ENCODE measurements around the gene TEX14. TPM values are rescaled to one million over a fixed set of nuclear protein-coding genes. Genes with fewer than 3 reads are reported as not detected.
A peak's percentile ranks its signal among the peaks of the same experiment; 100 is the strongest.

The TEX14 gene
- total RNA-seq, 1 donor from 2014 or later = 0.76 TPM

DNA sequence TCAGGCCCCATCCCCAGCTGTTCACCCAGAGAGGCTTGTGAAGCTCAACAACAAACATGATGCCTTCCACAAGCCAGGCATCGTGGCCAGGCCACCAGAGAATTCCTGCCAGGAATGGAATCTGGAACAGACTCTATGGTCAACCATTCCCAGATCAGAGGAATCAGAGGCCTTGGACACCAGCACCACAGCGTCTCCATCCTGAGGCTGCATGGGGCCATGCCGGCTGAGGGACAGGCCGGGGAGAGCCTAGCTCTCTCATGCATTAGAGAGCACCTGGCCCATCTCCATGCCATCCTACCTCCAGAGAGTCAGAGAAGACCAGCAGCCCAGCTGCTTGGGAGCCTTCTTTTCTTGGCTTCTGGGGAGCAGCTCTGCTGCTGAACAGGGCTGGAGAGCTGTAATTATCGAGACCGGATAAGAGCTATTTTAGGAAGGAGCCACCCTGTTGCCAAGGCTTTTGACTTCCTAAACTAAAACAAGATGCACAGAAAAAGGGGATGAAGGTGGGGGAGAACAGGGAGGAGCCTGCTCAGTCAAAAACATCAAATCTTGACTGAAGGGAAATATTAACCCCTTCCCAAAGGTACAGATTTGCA is 152.9 kb downstream of the TEX14 start:
- ATAC-seq (no peak), DNase-seq (ENCODE audit: low spot score) (no peak)
- intact Hi-C loops (cut with DNase I) = loop anchor here (5.0 kb wide), 1 partner anchor 43 kb away; no protein-coding TSS in a partner anchor

DNA sequence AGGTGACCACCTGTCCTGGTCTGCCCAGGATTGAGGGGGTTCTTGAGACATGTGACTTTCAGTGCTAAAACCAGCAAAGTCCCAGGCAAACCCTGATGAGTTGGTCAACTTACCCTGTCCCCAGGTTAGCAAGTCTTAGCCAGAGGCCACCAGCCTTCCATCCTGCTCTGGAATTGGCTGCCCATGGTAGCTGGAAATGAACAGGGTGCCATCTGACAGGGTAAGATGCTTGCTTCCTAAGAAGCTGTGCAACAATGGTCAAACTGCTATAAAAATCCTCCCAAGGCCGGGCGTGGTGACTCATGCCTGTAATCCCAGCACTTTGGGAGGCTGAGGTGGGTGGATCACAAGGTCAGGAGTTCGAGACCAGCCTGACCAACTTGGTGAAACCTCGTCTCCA is 154.6 kb downstream of the TEX14 start:
- intact Hi-C loops (cut with DNase I) = loop anchor here (5.0 kb wide), 1 partner anchor 45 kb away; no protein-coding TSS in a partner anchor
- ATAC-seq (no peak), DNase-seq (ENCODE audit: low spot score) (no peak)

DNA sequence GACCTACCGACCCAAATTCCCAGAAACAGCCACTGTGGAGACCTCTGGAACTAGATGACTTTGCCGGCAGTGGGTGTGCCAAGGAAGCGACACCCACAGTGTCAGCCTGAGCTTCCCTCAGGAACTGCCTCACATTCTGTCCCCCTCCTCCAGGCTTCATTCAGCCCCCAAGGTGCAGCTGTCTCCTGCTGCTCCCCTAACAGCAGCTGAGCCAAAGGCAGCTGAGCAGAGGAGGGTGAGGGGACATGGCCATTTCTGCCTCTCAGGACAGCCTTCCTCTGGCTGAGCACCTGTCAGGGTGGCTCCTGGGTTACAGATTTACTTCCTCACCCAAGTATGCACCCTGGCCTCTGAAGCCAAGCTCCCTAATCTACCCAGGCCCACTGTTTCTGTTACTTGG is 155.3 kb downstream of the TEX14 start:
- intact Hi-C loops (cut with DNase I) = loop anchor here (5.0 kb wide), 1 partner anchor 46 kb away; no protein-coding TSS in a partner anchor
- DNase-seq (ENCODE audit: low spot score) (no peak), ATAC-seq (no peak)

DNA sequence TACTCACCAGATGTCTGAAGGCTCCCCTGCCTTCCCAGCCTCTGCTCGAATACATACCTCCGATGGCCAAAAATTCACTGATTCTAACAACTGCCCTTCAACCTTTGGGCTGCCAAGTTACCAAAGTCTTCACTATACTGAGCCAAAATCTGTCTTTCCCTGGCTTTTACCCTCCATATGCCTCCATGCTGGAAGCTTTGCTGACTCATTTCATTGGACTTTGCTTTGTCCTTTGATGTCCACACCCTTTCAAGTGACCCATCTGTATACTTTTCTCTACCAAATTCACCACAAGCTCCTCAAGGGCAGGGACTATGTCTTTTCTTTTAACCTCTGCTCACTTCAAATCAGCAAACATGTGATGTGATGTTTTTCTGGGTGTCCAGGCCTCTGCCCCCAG is 156.4 kb downstream of the TEX14 start:
- DNase-seq (ENCODE audit: low spot score) = no peak
- intact Hi-C loops (cut with DNase I) = loop anchor here (5.0 kb wide), 1 partner anchor 47 kb away; no protein-coding TSS in a partner anchor
- ATAC-seq = no peak

DNA sequence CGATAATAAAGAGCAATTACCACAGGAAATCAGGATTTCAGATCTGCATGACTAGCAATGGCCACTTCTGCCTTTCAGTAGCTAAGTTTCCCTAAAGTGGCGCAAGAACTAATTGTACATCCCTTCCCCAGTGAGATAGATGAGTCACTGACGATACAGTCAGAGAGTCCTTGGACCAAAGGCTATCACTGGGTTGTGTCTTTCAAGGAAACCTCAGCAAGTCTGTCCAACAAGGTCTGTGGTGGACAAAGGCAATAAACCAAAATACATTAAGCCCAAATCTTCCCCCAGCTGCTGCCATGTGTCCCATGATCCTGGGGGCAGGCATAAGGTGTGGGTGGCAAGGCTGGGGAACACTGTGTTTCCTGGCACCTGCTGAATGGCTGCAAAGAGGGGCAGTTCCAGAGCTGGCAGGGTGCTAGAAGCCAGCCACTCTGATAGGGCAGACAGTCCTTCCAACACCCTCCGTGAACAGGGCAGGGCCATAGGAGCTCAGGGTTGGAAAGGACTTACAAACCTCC is 156.9 kb downstream of the TEX14 start:
- intact Hi-C loops (cut with DNase I) = loop anchor here (5.0 kb wide), 1 partner anchor 47 kb away; no protein-coding TSS in a partner anchor
- no peak for ATAC-seq

DNA sequence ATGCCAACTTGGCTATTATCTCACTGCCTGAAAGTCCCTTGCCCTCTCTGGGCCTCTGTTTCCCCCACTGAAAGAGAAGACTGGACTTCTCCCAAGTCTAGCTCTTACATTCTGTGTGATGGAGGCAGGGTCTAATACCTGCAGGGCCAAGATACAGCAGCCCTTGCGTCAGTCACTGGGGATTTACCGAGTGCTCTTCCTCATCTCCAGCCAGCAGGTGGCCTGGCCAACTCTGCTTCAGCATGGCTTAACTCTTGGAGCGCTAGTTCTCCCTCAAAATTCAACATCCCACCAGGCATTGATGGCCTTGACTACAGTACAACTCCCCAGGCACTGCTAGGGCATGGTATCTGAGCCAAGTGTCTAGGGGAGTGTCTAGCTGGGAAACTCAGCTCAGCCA is 157.5 kb downstream of the TEX14 start:
- ATAC-seq (no peak), DNase-seq (ENCODE audit: low spot score) (no peak)
- intact Hi-C loops (cut with DNase I) = no loop called here

More for the DNA sequence above, 156.9 kb downstream of the TEX14 start:
- no peak for DNase-seq (ENCODE audit: low spot score)

DNA sequence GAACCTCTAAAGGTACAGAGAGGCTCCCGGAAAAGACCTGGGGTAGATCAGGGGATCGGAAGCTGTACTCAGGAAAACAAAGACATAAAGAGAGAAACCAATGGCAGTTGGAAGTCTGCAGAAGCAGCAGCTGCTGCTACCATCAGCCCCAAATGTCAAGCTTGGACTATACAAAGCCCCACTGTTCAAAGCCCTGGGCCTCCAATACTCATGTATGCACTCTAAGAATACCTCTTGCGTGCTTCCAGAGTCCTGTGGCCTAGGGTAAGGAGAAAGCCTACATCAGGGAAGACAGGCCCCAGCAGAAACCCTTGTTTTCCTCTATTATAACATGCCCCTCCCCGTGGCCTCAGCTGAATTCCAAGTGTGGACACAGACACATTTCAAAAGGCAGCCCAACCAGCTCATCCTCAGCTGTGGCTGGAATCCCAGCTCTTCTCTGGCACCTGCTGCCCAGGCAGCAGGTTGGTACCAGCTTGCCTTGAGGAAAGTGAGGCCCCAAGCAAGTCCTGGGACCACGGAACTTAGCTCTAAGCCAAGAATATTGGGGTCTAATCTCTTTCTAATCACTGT is 158.1 kb downstream of the TEX14 start:
- ATAC-seq (no peak), DNase-seq (ENCODE audit: low spot score) (no peak)
- intact Hi-C loops (cut with DNase I) = no loop called here

DNA sequence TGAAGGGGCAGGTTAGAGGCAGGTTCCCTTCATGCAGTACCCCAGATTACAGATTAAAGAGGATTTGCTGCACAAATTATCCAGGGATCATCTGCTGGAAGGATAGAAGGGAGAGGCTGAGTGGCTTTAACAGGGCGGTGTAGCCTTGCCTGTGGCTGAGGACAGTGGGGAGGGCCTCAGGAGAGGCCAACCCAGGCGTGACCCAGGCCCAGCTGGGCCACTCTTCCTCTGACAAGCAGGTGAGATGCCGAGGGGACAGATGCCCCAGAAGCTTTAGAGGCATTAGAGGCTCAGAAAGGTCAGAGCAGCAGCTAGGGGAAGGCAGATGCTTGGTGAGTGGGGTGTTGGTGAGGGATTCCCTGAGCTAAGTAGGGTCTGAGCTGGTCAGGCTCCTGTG is 159.3 kb downstream of the TEX14 start:
- intact Hi-C loops (cut with DNase I) = no loop called here
- ATAC-seq (no peak), DNase-seq (ENCODE audit: low spot score) (no peak)

DNA sequence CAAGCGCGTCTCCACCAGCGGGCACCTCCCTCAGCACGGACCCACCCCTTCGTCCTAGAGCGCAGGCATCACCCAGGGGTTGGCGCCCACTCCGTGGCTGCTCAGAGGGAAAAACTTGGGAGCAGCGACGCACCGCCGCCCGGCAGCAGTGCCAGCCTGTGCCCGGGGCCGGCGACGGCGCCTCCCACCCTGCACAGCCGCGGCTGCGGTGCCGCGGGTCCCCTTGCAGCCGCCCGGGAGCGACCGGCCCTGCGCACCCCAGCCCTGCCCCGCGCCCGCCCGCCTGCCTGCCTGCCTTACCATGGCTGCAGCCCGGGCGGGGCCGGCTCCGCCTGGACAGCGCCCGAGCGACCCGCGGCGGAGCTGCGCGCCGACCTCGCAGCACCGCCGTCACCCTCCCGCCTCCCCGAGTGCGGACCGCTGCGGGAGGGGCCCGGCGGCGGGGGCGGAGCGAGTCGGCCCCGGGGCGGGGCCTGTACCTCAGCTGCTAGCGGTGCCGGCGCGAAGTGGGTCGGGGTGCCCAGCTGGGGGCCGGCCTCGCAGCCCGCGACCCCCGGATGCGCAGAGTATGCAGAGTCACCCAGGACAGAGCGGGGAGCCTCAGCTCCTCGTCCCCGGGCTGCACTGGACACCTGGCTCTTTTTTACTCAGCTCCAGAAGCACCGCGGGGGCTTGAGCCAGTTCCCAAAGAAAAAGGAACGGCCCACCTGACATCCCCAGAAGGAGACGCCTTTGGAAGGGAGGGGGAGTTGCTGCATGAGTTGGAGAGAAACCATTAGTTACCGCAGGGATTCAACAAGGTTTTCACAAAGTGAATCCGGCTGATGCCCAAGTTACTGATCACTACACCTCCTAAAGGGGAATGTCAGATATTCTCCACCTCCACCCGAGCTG is 159.9 kb downstream of the TEX14 start:
- DNase-seq (ENCODE audit: low spot score) = peak; percentile 71
- intact Hi-C loops (cut with DNase I) = no loop called here
- peak; percentile 78 for ATAC-seq

DNA sequence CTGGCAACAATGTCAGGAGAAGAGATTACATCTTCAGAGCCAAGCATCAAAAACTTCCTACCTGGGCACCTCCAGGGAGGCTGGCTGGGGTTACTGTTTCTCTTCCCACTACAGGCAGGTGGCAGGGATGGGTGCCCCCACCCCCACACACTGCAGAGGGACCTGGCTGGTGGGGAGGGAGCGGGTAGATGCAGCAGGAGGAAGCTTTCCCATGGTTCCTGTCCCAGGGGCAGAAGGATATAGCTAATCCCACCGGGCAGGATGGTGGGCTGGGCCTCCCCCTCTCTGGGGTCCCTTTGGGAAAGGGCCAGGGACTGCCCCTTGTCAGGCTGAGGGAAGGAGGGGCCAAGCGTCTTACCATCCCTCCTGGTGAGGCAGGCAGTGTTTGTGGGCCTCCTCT is 160.7 kb downstream of the TEX14 start:
- DNase-seq (ENCODE audit: low spot score) = no peak
- intact Hi-C loops (cut with DNase I) = no loop called here

DNA sequence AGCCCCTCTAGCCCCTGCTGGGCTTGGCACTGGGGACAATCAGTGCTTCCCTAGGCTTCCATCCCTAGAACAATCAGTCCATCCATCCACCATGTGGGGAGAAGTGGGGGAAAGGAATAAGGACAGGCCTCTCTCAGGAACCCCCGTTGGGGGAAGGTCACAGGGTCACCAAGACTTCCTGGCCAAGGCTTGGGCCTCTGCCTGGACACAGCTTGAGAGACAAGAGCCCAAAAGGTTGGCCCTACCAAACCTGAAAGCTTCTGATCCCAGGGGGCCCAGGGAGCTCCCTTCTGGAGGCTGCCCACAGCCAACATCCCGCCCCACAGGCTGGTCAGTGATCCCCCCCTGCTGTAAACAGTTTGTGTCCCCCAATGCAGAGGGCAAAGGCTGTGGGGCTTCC is 161.2 kb downstream of the TEX14 start:
- no peak for ATAC-seq
- intact Hi-C loops (cut with DNase I) = no loop called here

More for the DNA sequence above, 160.7 kb downstream of the TEX14 start:
- peak; percentile 7 for ATAC-seq

DNA sequence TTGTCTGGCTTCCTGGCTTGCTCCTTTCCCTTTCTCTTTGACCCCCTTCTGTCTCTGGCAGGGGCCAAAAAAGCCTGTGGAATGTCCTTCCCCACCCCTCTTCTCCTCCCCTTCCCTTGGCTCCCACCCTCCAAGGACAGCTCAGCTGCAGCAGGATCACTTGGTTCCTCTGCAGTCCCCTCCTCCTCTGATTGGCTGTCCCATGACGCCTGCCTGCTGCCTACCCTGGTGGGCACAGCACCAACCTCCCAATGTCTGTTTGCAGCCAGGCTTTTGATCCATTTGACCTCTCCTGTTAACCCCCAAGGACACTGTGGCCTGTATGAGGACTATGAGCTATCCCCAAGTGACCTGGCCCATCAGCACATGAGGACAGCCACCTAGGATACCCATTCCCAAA is 162.6 kb downstream of the TEX14 start:
- DNase-seq (ENCODE audit: low spot score) = no peak
- ATAC-seq = no peak
- intact Hi-C loops (cut with DNase I) = no loop called here

More for the DNA sequence above, 161.2 kb downstream of the TEX14 start:
- DNase-seq (ENCODE audit: low spot score) = no peak

DNA sequence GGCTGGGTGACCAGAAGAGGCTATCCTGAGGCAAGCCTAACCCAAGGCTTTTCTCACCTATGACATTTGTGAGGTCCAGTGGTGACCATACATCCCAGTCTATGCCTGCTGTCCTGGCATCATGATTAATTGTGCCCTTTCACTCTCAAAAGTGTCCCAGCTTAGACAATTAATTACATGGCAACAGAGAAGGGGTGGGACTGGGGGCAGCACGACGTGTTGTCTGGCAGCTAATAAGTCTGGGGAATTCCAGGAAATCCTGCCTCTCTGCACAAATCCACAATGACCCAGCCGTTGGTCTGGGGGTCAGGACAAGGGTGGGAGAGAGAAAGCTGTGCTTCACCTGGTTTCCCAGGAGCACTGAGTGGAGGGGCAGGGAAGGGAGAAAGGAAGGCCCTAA is 163.4 kb downstream of the TEX14 start:
- intact Hi-C loops (cut with DNase I) = no loop called here
- ATAC-seq (no peak), DNase-seq (ENCODE audit: low spot score) (no peak)

DNA sequence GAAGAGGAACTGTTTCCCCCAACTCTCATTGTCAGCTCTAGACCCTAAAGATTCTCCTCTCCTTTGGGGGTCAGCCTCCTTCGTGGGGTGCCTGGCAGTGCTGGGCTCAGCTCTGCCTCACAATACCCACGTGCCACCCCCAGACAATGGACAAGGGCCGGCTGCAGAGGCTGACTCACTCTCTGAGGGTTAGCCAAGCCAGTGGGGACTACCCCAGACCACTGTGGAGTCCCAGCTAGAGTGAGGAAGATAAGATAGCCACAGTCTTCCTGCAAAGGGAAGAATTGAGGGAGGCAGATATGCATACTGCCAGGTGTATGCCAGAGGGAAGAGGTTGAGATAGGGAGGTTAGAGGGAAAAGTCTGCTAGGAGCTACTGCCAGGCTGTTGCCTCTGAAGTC is 163.9 kb downstream of the TEX14 start:
- no peak for DNase-seq (ENCODE audit: low spot score)
- intact Hi-C loops (cut with DNase I) = no loop called here
- ATAC-seq = no peak

DNA sequence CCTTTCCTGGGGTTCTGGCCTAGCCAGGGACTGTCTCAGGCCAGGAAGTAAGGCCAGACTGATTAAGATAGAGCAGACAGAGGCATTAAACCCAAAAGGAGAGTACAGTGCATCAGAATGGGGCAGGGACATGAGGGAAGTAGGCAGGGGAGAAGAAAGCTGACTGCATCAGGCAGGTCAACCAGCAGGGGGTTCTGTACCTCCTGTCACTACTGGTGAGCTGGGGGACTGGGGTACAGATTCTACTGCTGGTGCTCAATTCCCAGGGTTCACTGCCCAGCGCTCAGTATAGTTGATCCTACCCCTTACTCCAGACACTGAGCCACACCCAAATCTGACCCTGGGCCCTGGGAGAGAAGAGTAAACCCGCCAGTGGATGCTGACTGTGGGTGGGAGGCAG is 164.5 kb downstream of the TEX14 start:
- no peak for DNase-seq (ENCODE audit: low spot score)

DNA sequence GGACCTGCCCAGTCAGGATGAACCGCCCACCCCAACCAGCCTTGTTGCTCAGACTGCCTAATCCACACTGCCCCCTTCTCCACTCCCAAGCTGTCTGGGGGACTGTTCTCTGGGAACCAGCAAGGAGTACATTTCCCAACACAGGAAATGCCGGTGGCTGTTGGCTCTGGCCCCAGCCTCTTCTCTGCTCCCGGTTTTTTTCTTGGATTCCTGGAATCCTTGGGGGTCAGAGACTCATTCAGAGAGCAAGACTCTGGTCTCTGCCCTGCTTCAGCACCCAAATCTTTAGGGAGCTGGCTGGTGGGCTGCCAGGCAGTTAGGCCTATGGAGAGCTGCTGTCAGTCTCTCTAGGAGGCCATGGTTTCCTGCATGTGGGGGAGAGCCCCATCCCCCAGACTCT is 166.6 kb downstream of the TEX14 start:
- ATAC-seq (peak; percentile 89), DNase-seq (ENCODE audit: low spot score) (peak; percentile 71)
- intact Hi-C loops (cut with DNase I) = no loop called here

More for the DNA sequence above, 164.5 kb downstream of the TEX14 start:
- intact Hi-C loops (cut with DNase I) = no loop called here
- ATAC-seq = no peak

DNA sequence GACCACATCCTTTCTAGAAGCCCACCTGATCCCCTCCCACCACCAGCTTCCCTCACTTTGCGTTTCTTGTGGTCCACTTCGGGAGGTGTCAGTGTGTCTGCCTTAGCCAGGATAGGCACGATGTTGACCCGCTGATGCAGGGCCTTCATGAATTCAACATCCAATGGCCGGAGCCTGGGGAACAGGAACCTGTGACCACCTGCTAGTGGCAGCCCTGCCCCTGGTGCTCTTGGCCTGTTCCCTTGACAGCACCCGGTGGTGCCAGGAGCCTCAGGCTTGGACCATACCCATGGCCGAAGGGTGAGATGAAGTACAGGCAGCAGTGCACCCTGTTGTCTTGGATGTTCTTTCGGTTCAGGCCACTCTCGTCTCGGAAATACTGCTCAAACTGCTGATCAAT is 170.2 kb downstream of the TEX14 start:
- intact Hi-C loops (cut with DNase I) = loop anchor here (5.0 kb wide), 1 partner anchor 481 kb away; no protein-coding TSS in a partner anchor
- no peak for ATAC-seq

DNA sequence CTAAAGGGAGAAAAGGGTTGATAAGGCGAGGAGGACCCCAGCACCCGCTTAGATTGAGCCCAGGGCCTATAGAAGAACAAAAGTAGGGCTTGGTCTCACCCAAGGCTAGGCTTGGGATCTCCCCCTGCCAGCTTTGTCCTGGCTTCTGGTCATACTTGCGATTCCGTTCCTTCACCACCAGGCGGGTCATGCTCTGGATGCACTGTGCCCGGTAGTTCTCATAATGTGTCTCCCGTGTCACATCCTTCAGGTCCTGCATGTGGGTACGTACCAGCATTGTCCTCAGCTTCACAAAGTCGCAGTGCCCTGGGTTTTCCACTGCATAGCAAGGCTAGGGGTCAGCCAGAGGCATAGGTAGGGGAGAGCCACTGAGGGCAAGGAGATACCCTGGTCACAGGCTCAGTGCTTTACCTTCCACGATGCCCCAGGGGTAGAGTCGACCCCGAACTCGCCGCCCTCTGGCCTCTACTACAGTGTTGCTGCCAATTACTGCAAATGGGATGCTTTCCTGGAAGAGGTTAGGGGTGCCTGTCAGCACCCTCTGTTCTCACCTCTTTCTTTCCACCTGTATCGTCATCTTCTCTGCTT is 170.9 kb downstream of the TEX14 start:
- intact Hi-C loops (cut with DNase I) = loop anchor here (5.0 kb wide), 1 partner anchor 481 kb away; no protein-coding TSS in a partner anchor
- ATAC-seq (no peak), DNase-seq (ENCODE audit: low spot score) (no peak)

More for the DNA sequence above, 170.2 kb downstream of the TEX14 start:
- no peak for DNase-seq (ENCODE audit: low spot score)

Measured in sciatic nerve (tissue), 2 donors.